Activated T-cell treated with anti-CD3 and anti-CD28 coated beads, Interleukin-2, amount 50 U/mL, for 1 hour (primary cell): ENCODE results near the gene PACSIN2.

Experiments
- DNase-seq: peaks from one replicate; pipeline ENCODE4 v3.0.0-alpha.2; 2020

PACSIN2 gene

GRCh38 chr22:42855721-42856120 is 159.2 kb downstream of the PACSIN2 start:
- DNase-seq: no peak

- DNase-seq: no peak
These were observed 159.7 kb downstream of the PACSIN2 start for GRCh38 chr22:42855211-42855610.

GRCh38 chr22:42848941-42849550 is 165.9 kb downstream of the PACSIN2 start:
- DNase-seq: no peak

- no peak for DNase-seq
These were observed 167.8 kb downstream of the PACSIN2 start for GRCh38 chr22:42847110-42847509.

GRCh38 chr22:42844756-42845155 is 170.2 kb downstream of the PACSIN2 start:
- DNase-seq: no peak

GRCh38 chr22:42842658-42843370 is 172.1 kb downstream of the PACSIN2 start:
- no peak for DNase-seq

GRCh38 chr22:42841444-42841843 is 173.5 kb downstream of the PACSIN2 start:
- no peak for DNase-seq

GRCh38 chr22:42837556-42837955 is 177.4 kb downstream of the PACSIN2 start:
- no peak for DNase-seq

- DNase-seq: no peak
These were observed 178.9 kb downstream of the PACSIN2 start for GRCh38 chr22:42836026-42836425.

- DNase-seq: no peak
These were observed 180.6 kb downstream of the PACSIN2 start for GRCh38 chr22:42834177-42834949.

- no peak for DNase-seq
These were observed 181.8 kb downstream of the PACSIN2 start for GRCh38 chr22:42833104-42833503.

GRCh38 chr22:42831712-42832111 is 183.2 kb downstream of the PACSIN2 start:
- no peak for DNase-seq

- DNase-seq: no peak
These were observed 184.8 kb downstream of the PACSIN2 start for GRCh38 chr22:42830161-42830560.

- no peak for DNase-seq
These were observed 185.6 kb downstream of the PACSIN2 start for GRCh38 chr22:42829302-42829701.

- DNase-seq: no peak
These were observed 189.2 kb downstream of the PACSIN2 start for GRCh38 chr22:42825796-42826195.

GRCh38 chr22:42821386-42821785 is 193.6 kb downstream of the PACSIN2 start:
- no peak for DNase-seq

- no peak for DNase-seq
These were observed 194.7 kb downstream of the PACSIN2 start for GRCh38 chr22:42820045-42820763.
